ENCODE measurements around the gene CACNB1. TPM values are rescaled to one million over a fixed set of nuclear protein-coding genes. Genes with fewer than 3 reads are reported as not detected.
A peak's percentile ranks its signal among the peaks of the same experiment; 100 is the strongest.

CACNB1 gene
- polyA plus RNA-seq, 1 donor from 2014 or later: 18.9 TPM

- no peaks in the 10 kb centered on the region for H3K79me2 ChIP-seq (replicated peaks; ENCODE audit: insufficient read depth, low read length)
- H3K9ac ChIP-seq (ENCODE audit: low read length): peak overlapping the region; percentile 71
- no peaks in the 10 kb centered on the region for H3K9me2 ChIP-seq (ENCODE audit: insufficient read depth, low read length)
- no peak overlapping the region for H2AFZ ChIP-seq (ENCODE audit: low read depth, low read length)
- no peaks in the 10 kb centered on the region for H3F3A ChIP-seq (ENCODE audit: insufficient read depth, low read length, poor library complexity, severe bottlenecking)
- TF ChIP-seq EZH2 (IDR thresholded peaks at IDR 0.05; ENCODE audit: borderline replicate concordance, insufficient read depth, low read length, poor library complexity, severe bottlenecking): no peak
- no peak for TF ChIP-seq POLR2AphosphoS5 (IDR thresholded peaks at IDR 0.05)
- no peak for TF ChIP-seq TAF1 (IDR thresholded peaks at IDR 0.05; ENCODE audit: low read depth)
- TF ChIP-seq RAD21 (conservative IDR thresholded peaks at IDR 0.05): no peak
- TF ChIP-seq EP300 (conservative IDR thresholded peaks at IDR 0.05; ENCODE audit: poor library complexity, severe bottlenecking): no peak
- no peak for TF ChIP-seq SMC3 (conservative IDR thresholded peaks at IDR 0.05; ENCODE audit: poor library complexity)
- no peak for TF ChIP-seq MXI1 (conservative IDR thresholded peaks at IDR 0.05; ENCODE audit: poor library complexity, severe bottlenecking)
- TF ChIP-seq CTCF (IDR thresholded peaks at IDR 0.05; ENCODE audit: poor library complexity, severe bottlenecking): no peak
- TF ChIP-seq REST (IDR thresholded peaks at IDR 0.05; ENCODE audit: borderline replicate concordance): no peak
- H3K36me3 ChIP-seq (ENCODE audit: insufficient read depth, low read length): no peaks in the 10 kb centered on the region
- H3K27ac ChIP-seq (ENCODE audit: low read length): no peak overlapping the region
- no peaks in the 10 kb centered on the region for H4K20me1 ChIP-seq (ENCODE audit: insufficient read depth)
- H3K9me3 ChIP-seq (ENCODE audit: low read length): no peaks in the 10 kb centered on the region
- peak overlapping the region; percentile 76 for H3K4me3 ChIP-seq (ENCODE audit: low read length)
- H3K4me2 ChIP-seq (ENCODE audit: low read length): peak overlapping the region; percentile 39
- H3K27me3 ChIP-seq (ENCODE audit: insufficient read depth, low read depth, low read length): peaks cover 17% of the 10 kb centered on the region
Measured at GRCh38 chr17:39150795-39151149, 46.7 kb downstream of the CACNB1 start.

- no peak for TF ChIP-seq SMC3 (conservative IDR thresholded peaks at IDR 0.05; ENCODE audit: poor library complexity)
- peak overlapping the region; percentile 76 for H3K4me3 ChIP-seq (ENCODE audit: low read length)
- no peaks in the 10 kb centered on the region for H3F3A ChIP-seq (ENCODE audit: insufficient read depth, low read length, poor library complexity, severe bottlenecking)
- H3K9me2 ChIP-seq (ENCODE audit: insufficient read depth, low read length): no peaks in the 10 kb centered on the region
- no peaks in the 10 kb centered on the region for H3K9me3 ChIP-seq (ENCODE audit: low read length)
- peaks cover 17% of the 10 kb centered on the region for H3K27me3 ChIP-seq (ENCODE audit: insufficient read depth, low read depth, low read length)
- H3K79me2 ChIP-seq (replicated peaks; ENCODE audit: insufficient read depth, low read length): no peaks in the 10 kb centered on the region
- no peak overlapping the region for H2AFZ ChIP-seq (ENCODE audit: low read depth, low read length)
- H3K4me2 ChIP-seq (ENCODE audit: low read length): no peak overlapping the region
- no peaks in the 10 kb centered on the region for H4K20me1 ChIP-seq (ENCODE audit: insufficient read depth)
- H3K36me3 ChIP-seq (ENCODE audit: insufficient read depth, low read length): no peaks in the 10 kb centered on the region
- H3K27ac ChIP-seq (ENCODE audit: low read length): no peak overlapping the region
- H3K9ac ChIP-seq (ENCODE audit: low read length): no peak overlapping the region
Measured at GRCh38 chr17:39150104-39150634, 47.3 kb downstream of the CACNB1 start.
